ENCODE data around the gene TECR. TPM values are rescaled to one million over a fixed set of nuclear protein-coding genes. Genes with fewer than 3 reads are reported as not detected.
A peak's percentile ranks its signal among the peaks of the same experiment; 100 is the strongest.

The TECR gene
- total and polyA plus RNA-seq, 9 of the 15 experiments (the other 6 are each of a cell fraction or from before 2014, with no cell fraction given): 29.3 to 211 (median 81.4) TPM

GRCh38 chr19:14559916-14560775 lies 30.8 kb downstream of the TECR start:
- ChIA-PET CTCF (ENCODE audit: low intra/inter-chr PET ratio) (no interaction called here), POLR2A (interaction anchor here (0.5 to 1.2 kb wide), 4 partner anchors 9 to 169 kb away, joined by 3 to 4 read pairs (median 3); partner anchors contain the start of gene DNAJB1)
- 78% methylated on average over 25 of the region's 28 CpGs for WGBS (ENCODE audit: insufficient coverage, low coverage, missing lambda C conversion rate)
- no peak for DNase-seq (ENCODE audit: extremely low read depth in 1 of 4, low spot score in 3 of 4)
- intact Hi-C loops (cut with micrococcal nuclease) (loop anchor here (10.0 kb wide), 1 partner anchor 125 kb away; the partner anchor contains the start of gene PKN1), in situ Hi-C loops (cut with MboI) (no loop called here)
- FAIRE-seq: no peak
- TF ChIP-seq ZNF407 (IDR thresholded peaks at IDR 0.05; ENCODE audit: low read depth): no peak
- Histone ChIP-seq H3K9me3 (replicated peaks; ENCODE audit: control insufficient read depth, insufficient read depth, low read depth, low read length) (no peaks in the 10 kb centered on the region), H3K9me1 (ENCODE audit: control insufficient read depth, insufficient read depth, low read length) (peaks cover 8% of the 10 kb centered on the region), H4K20me1 (replicated peaks; ENCODE audit: control insufficient read depth, insufficient read depth, low read length) (peaks cover 18% of the 10 kb centered on the region), H3K4me1 (replicated peaks in 1 of 2; ENCODE audit: control insufficient read depth in 2 of 2, insufficient read depth in 2 of 2, low read length in 2 of 2) (peaks cover 19 to 73% of the 10 kb centered on the region in 2 experiments; a peak in 4 of 5 replicates), H3K27me3 (ENCODE audit: control insufficient read depth in 2 of 2, insufficient read depth in 2 of 2, low read length in 2 of 2) (no peaks in the 10 kb centered on the region), H3K79me2 (ENCODE audit: control insufficient read depth, insufficient read depth, low read length) (peaks cover 52% of the 10 kb centered on the region), H2AFZ (ENCODE audit: low read depth, low read length) (no peak overlapping the region), H3K27ac (ENCODE audit: extremely low read depth, low read depth, low read length) (no peak overlapping the region), H3K4me2 (ENCODE audit: insufficient read depth, low read length) (no peak overlapping the region), H3K9ac (ENCODE audit: insufficient read depth in 1 of 2, low read depth in 2 of 2, low read length in 2 of 2) (peak overlapping the region in 1 of 2 experiments; percentile 12; a peak in 2 of 4 replicates), H3K4me3 (no peak overlapping the region), H3K36me3 (ENCODE audit: control insufficient read depth, insufficient read depth, low read length) (peaks cover 22% of the 10 kb centered on the region; the same call in 1 of the 3 replicates)
- ATAC-seq: no peak
- BruUV-seq (replicated peaks): no TSS peak
